Aorta (tissue), 5 donors: ENCODE data around the gene ALKBH7. TPM values are rescaled to one million over a fixed set of nuclear protein-coding genes. Genes with fewer than 3 reads are reported as not detected.
"Not testable (repeated sequence)": the region's sequence is repeated elsewhere in the genome, so short reads cannot be mapped to it uniquely, and the experiment has no call there.

Experiments used
- ATAC-seq: fragments of 200-7000 bp; cut with Tn5 transposase; one replicate; pipeline ENCODE4 v1.9.1; 2022; ENCODE audit warnings: moderate library complexity; ENCODE audit not compliant: low FRiP score
- DNase-seq, 2 donors: peaks; one replicate each; pipeline ENCODE4 v3.0.0-alpha.2; 2020
- H3K27ac ChIP-seq, 2 donors: one replicate each; pipeline ENCODE4 v1.5.1; 2013; ENCODE audit warnings: low read length in 2 of 2, mild to moderate bottlenecking in 2 of 2, moderate library complexity in 2 of 2, control low read depth in 1 of 2, inconsistent platforms in 1 of 2, low read depth in 1 of 2
- H3K27me3 ChIP-seq, 2 donors: one replicate each; pipeline ENCODE4 v1.6.1; 2013; ENCODE audit warnings: control low read depth in 1 of 2, low read length in 1 of 2, mild to moderate bottlenecking in 1 of 2, moderate library complexity in 1 of 2; ENCODE audit not compliant: insufficient read depth in 2 of 2, control insufficient read depth in 1 of 2
- H3K36me3 ChIP-seq, 2 donors: one replicate each; pipeline ENCODE4 v1.6.1; 2013; ENCODE audit warnings: control low read depth in 1 of 2, low read length in 1 of 2, mild to moderate bottlenecking in 1 of 2; ENCODE audit not compliant: insufficient read depth in 2 of 2, control insufficient read depth in 1 of 2
- H3K4me1 ChIP-seq, 2 donors: one replicate each; pipeline ENCODE4 v1.6.1; 2013; ENCODE audit warnings: low read length in 2 of 2, control low read depth in 1 of 2, mild to moderate bottlenecking in 1 of 2, moderate library complexity in 1 of 2; ENCODE audit not compliant: insufficient read depth in 2 of 2, control insufficient read depth in 1 of 2
- H3K4me3 ChIP-seq, 2 donors: one replicate each; pipeline ENCODE4 v1.5.1; 2013; ENCODE audit warnings: low read length in 2 of 2, control low read depth in 1 of 2, mild to moderate bottlenecking in 1 of 2
- H3K9me3 ChIP-seq: one replicate; pipeline ENCODE4 v1.6.1; 2013; ENCODE audit warnings: mild to moderate bottlenecking, low read length; ENCODE audit not compliant: control insufficient read depth
- WGBS, 2 donors: extraction: QIAGEN DNeasy Blood & Tissue Kit; methylation state at CpG; one replicate each; pipeline ENCODE4 v1.1.7; 2013; 5-methylcytosine and 5-hydroxymethylcytosine counted together
- intact Hi-C, 2 donors: fragments of 100-400 bp; cut with DNase I; formaldehyde crosslinking; loops; one replicate each; pipeline versions ENCODE4 v1.14.2 to v1.15.0; 2022
- polyA plus RNA-seq, 2 donors: library from polyadenylated mRNA; stranded (reverse); fragments of 200-250 nt; gene quantifications; one replicate each; pipeline ENCODE4 v1.2.3, GENCODE V29; 2013
- total RNA-seq, 2 donors: library from RNA; stranded (reverse); fragmentation: NEBNext Ultra II Directional; extraction: Animal tissue kit (Norgen Biotek cat#: 25700); gene quantifications; one replicate each; pipeline ENCODE4 v1.2.1, GENCODE V29; 2021
- donor health status: healthy with polysubstance abuse.
- donor health status: Bipolar disorder and iron deficiency.
- donor health status: DM: no; HTN: no; CAD: no.
- donor health status: DM: no; HTN: no; CAD: no.
- donor health status: DM: yes; HTN: yes; CAD: no.

ALKBH7 gene
- total and polyA plus RNA-seq, 4 donors: 36.5 to 124 (median 66.1) TPM

GRCh38 chr19:6360445-6360844, 12.1 kb upstream of the ALKBH7 start:
- ATAC-seq, H3K27me3 ChIP-seq, H3K4me1 ChIP-seq, DNase-seq, H3K36me3 ChIP-seq, H3K4me3 ChIP-seq, H3K9me3 ChIP-seq, H3K27ac ChIP-seq: not testable (repeated sequence)
- intact Hi-C loops: loop anchor here in 1 of 2 donors (10.0 kb wide), 1 partner anchor 86 kb away; the partner anchor contains the start of gene MLLT1
- 92% methylated on average over 12 of the region's 12 CpGs for WGBS, 2 donors

- not testable (repeated sequence) for H3K4me3 ChIP-seq, ATAC-seq, H3K9me3 ChIP-seq, H3K36me3 ChIP-seq, H3K27me3 ChIP-seq, DNase-seq, H3K4me1 ChIP-seq, H3K27ac ChIP-seq
- intact Hi-C loops: loop anchor here in 1 of 2 donors (10.0 kb wide), 1 partner anchor 86 kb away; the partner anchor contains the start of gene MLLT1
- 94 to 95% methylated on average over 10 of the region's 10 CpGs for WGBS, 2 donors
These were observed 11.8 kb upstream of the ALKBH7 start for GRCh38 chr19:6360857-6361216.

- intact Hi-C loops: loop anchor here in 1 of 2 donors (10.0 kb wide), 1 partner anchor 87 kb away; the partner anchor contains the start of gene MLLT1
- Histone ChIP-seq H3K36me3 (peaks cover 4 to 5% of the 10 kb centered on the region in 2 donors), H3K4me3 (peak overlapping the region; percentile 52 to 98), H3K27ac (peak overlapping the region in 1 of 2 donors; percentile 75), H3K9me3 (no peaks in the 10 kb centered on the region), H3K27me3 (no peaks in the 10 kb centered on the region), H3K4me1 (no peaks in the 10 kb centered on the region)
- DNase-seq (no peak), ATAC-seq (peak; percentile 41)
- WGBS, 2 donors: 0 to 1% methylated on average over 7 of the region's 7 CpGs
These were observed 10.6 kb upstream of the ALKBH7 start for GRCh38 chr19:6362027-6362350.

- H3K36me3 ChIP-seq: peaks cover 4 to 5% of the 10 kb centered on the region in 2 donors
- no peaks in the 10 kb centered on the region for H3K4me1 ChIP-seq
- peak overlapping the region in 1 of 2 donors; percentile 75 for H3K27ac ChIP-seq
- H3K27me3 ChIP-seq: no peaks in the 10 kb centered on the region
- intact Hi-C loops: loop anchor here in 1 of 2 donors (10.0 kb wide), 1 partner anchor 88 kb away; the partner anchor contains the start of gene MLLT1
- 15% methylated on average over 11 of the region's 11 CpGs for WGBS, 2 donors
- H3K9me3 ChIP-seq: no peaks in the 10 kb centered on the region
- peak overlapping the region; percentile 52 to 98 for H3K4me3 ChIP-seq
- DNase-seq (no peak), ATAC-seq (no peak)
These were observed 10.2 kb upstream of the ALKBH7 start for GRCh38 chr19:6362351-6362801.

- Histone ChIP-seq H3K4me1 (no peaks in the 10 kb centered on the region), H3K27me3 (no peaks in the 10 kb centered on the region), H3K9me3 (no peaks in the 10 kb centered on the region), H3K36me3 (peaks cover 4 to 5% of the 10 kb centered on the region in 2 donors), H3K4me3 (no peak overlapping the region), H3K27ac (no peak overlapping the region)
- ATAC-seq: no peak
- intact Hi-C loops: loop anchor here in 1 of 2 donors (10.0 kb wide), 1 partner anchor 90 kb away; the partner anchor contains the start of gene MLLT1
- DNase-seq: peak in 1 of 2 donors; percentile 76
- 96 to 97% methylated on average over 21 of the region's 21 CpGs for WGBS, 2 donors
These were observed 8.2 kb upstream of the ALKBH7 start for GRCh38 chr19:6364353-6364752.

GRCh38 chr19:6373096-6373812, 660 bp downstream of the ALKBH7 start:
- Histone ChIP-seq H3K4me1 (no peaks in the 10 kb centered on the region), H3K4me3 (peak overlapping the region; percentile 30 to 52), H3K27me3 (no peaks in the 10 kb centered on the region), H3K27ac (peak overlapping the region; percentile 85 to 95), H3K9me3 (no peaks in the 10 kb centered on the region), H3K36me3 (no peaks in the 10 kb centered on the region)
- DNase-seq (peak; percentile 99 to 100), ATAC-seq (peak; percentile 95)
- 1% methylated on average over 37 to 53 of the region's 53 CpGs for WGBS, 2 donors
- intact Hi-C loops: loop anchor here in 1 of 2 donors (2.0 kb wide), 1 partner anchor 52 kb away; the partner anchor contains the start of gene KHSRP

- 28% methylated on average over 5 of the region's 5 CpGs for WGBS, 2 donors
- no peaks in the 10 kb centered on the region for H3K9me3 ChIP-seq
- H3K4me3 ChIP-seq: peak overlapping the region in 1 of 2 donors; percentile 8
- ATAC-seq (no peak), DNase-seq (no peak)
- H3K27ac ChIP-seq: peak overlapping the region in 1 of 2 donors; percentile 28
- no peaks in the 10 kb centered on the region for H3K27me3 ChIP-seq
- no peaks in the 10 kb centered on the region for H3K4me1 ChIP-seq
- intact Hi-C loops: loop anchor here in 1 of 2 donors (2.0 kb wide), 1 partner anchor 51 kb away; the partner anchor contains the start of gene KHSRP
- H3K36me3 ChIP-seq: no peaks in the 10 kb centered on the region
These were observed 1.2 kb downstream of the ALKBH7 start for GRCh38 chr19:6373813-6374108.

- WGBS, 2 donors: 55 to 62% methylated on average over 29 of the region's 29 CpGs
- no peak for ATAC-seq
- no peak overlapping the region for H3K4me3 ChIP-seq
- H3K9me3 ChIP-seq: no peaks in the 10 kb centered on the region
- H3K27ac ChIP-seq: no peak overlapping the region
- H3K27me3 ChIP-seq: no peaks in the 10 kb centered on the region
- no peaks in the 10 kb centered on the region for H3K4me1 ChIP-seq
- intact Hi-C loops: no loop called here
- H3K36me3 ChIP-seq: no peaks in the 10 kb centered on the region
- peak in 1 of 2 donors; percentile 79 for DNase-seq
These were observed 1.6 kb downstream of the ALKBH7 start for GRCh38 chr19:6374161-6374709.
